IPS DF 6.9 (cell line): ENCODE data around the gene BOLA3.

Source experiments
- DNase-seq: peaks from one replicate; pipeline ENCODE4 v3.0.0-alpha.2; 2013; ENCODE audit warnings: low read depth, low spot score
- H3K27ac ChIP-seq: one replicate; pipeline ENCODE4 v1.5.1; 2013; ENCODE audit warnings: low read length, control low read depth
- H3K27me3 ChIP-seq: 2 replicates; pipeline ENCODE4 v1.6.1; 2013; ENCODE audit warnings: mild to moderate bottlenecking, low read length; ENCODE audit not compliant: control insufficient read depth, insufficient read depth
- H3K36me3 ChIP-seq: 2 replicates; pipeline ENCODE4 v1.6.1; 2013; ENCODE audit warnings: low read length; ENCODE audit not compliant: control insufficient read depth, insufficient read depth
- H3K4me1 ChIP-seq: 2 replicates; pipeline ENCODE4 v1.6.1; 2013; ENCODE audit warnings: low read length; ENCODE audit not compliant: control insufficient read depth, insufficient read depth
- H3K4me3 ChIP-seq: 2 replicates; pipeline ENCODE4 v1.5.1; 2013; ENCODE audit warnings: mild to moderate bottlenecking, low read length
- H3K9me3 ChIP-seq: 2 replicates; pipeline ENCODE4 v1.6.1; 2013; ENCODE audit warnings: low read length, inconsistent platforms; ENCODE audit not compliant: control insufficient read depth, insufficient read depth
- WGBS: extraction: QIAGEN DNeasy Blood & Tissue Kit; methylation state at CpG from one replicate; pipeline ENCODE4 v1.1.7; 2013; ENCODE audit warnings: mixed read lengths, missing lambda C conversion rate; ENCODE audit not compliant: insufficient read length, insufficient coverage; 5-methylcytosine and 5-hydroxymethylcytosine counted together

BOLA3 gene

DNA sequence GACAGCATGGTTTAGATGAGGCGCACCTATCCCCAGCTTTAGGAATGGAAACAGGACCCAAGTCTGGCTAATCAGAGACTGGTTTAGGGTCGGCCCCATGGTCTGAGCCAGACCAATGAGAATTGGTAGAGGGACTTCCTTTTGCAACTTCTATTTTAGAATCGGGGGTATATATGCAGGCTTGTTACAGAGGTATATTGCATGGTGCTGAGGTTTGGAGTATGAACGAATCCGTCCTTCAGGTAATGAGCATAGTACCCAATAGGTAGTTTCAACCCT is 1.5 kb upstream of the BOLA3 start:
- no peak overlapping the region for H3K27ac ChIP-seq
- no peak overlapping the region for H3K4me3 ChIP-seq
- DNase-seq: no peak
- H3K36me3 ChIP-seq: peaks cover 3% of the 10 kb centered on the region; the same call in 1 of the 2 replicates
- peaks cover 3% of the 10 kb centered on the region for H3K4me1 ChIP-seq
- no peaks in the 10 kb centered on the region for H3K9me3 ChIP-seq
- no peaks in the 10 kb centered on the region for H3K27me3 ChIP-seq
- WGBS: no CpG with 5 or more reads among the region's 5 CpGs

GRCh38 chr2:74148457-74149246 is 940 bp upstream of the BOLA3 start:
- Histone ChIP-seq H3K27ac (no peak overlapping the region), H3K4me1 (peaks cover 3% of the 10 kb centered on the region), H3K27me3 (no peaks in the 10 kb centered on the region), H3K9me3 (no peaks in the 10 kb centered on the region), H3K4me3 (peak overlapping the region; percentile 92; the same call in 1 of the 2 replicates), H3K36me3 (peaks cover 3% of the 10 kb centered on the region; the same call in 1 of the 2 replicates)
- no peak for DNase-seq
- WGBS: no CpG with 5 or more reads among the region's 16 CpGs

DNA sequence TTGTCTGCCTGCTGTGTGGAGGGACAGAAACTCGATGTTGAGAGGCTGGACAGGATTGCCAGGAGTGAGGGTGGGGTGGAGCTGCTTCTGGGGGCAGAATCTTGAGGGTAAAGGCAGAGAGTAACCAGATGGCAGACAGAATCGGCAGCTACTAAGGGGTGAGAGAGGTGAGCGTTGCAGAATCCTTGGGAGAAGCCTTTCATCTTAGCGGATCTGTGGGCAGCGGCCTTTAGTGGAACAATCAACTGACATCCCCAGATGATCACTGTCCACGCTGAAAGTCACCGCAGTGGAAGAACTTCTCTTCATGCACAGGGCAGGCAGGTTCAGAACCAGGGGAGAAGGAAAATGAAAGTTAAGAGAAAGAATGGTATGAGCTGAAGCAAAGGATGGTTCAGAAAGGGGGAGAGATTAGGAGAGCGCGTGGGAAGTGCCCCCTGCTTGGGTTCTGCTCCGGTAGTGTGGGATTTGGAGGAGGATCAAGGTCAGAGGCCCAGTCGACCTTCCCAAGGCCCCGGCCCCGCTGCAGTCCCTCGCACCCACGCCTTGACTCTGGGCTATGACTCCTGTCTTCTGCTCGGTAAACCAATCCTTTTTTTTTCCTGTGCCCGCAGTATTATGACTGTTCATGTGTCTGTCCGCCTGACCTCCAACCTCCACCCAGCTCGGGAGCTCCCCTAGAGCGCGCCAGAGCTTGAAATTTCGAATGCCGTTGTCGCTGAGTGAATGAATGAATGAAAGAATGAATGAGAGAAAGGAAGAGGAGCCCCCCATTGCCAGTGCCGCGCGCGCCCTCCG is 584 bp downstream of the BOLA3 start:
- DNase-seq: no peak
- no peaks in the 10 kb centered on the region for H3K9me3 ChIP-seq
- H3K27me3 ChIP-seq: no peaks in the 10 kb centered on the region
- H3K4me1 ChIP-seq: peaks cover 3% of the 10 kb centered on the region
- peak overlapping the region; percentile 92 for H3K4me3 ChIP-seq
- H3K36me3 ChIP-seq: peaks cover 3% of the 10 kb centered on the region; the same call in 1 of the 2 replicates
- WGBS: no CpG with 5 or more reads among the region's 29 CpGs
- no peak overlapping the region for H3K27ac ChIP-seq

DNA sequence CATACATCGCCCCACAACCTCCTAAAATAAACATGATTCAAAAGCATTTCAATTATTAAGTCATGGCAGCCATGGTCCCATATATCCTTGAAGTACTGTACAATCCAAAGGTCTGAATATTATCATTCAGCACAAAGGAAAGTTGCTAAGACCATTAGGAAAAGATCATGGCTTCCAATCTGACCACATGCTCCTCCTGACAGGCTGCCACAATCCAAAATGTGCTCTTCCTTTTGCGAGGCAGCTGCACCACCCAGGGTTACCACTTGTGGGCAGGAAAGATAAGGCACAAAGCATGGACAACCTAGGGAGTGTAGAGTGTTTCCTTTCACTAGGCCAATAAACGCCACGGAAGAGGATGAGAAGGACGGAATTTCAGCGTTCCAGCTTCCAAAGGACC is 5.4 kb downstream of the BOLA3 start:
- peaks cover 6% of the 10 kb centered on the region for H3K4me1 ChIP-seq
- no peak overlapping the region for H3K27ac ChIP-seq
- no peaks in the 10 kb centered on the region for H3K27me3 ChIP-seq
- no peaks in the 10 kb centered on the region for H3K9me3 ChIP-seq
- WGBS: 100% methylated on average over 1 of the region's 6 CpGs
- no peak for DNase-seq
- no peak overlapping the region for H3K4me3 ChIP-seq
- peaks cover 7% of the 10 kb centered on the region; the same call in 1 of the 2 replicates for H3K36me3 ChIP-seq

GRCh38 chr2:74138600-74139323 is 8.9 kb downstream of the BOLA3 start:
- no peak for DNase-seq
- 0 out of 2 replicates have a peak, but pooled peaks cover 2% of the 10 kb centered on the region for H3K4me1 ChIP-seq

DNA sequence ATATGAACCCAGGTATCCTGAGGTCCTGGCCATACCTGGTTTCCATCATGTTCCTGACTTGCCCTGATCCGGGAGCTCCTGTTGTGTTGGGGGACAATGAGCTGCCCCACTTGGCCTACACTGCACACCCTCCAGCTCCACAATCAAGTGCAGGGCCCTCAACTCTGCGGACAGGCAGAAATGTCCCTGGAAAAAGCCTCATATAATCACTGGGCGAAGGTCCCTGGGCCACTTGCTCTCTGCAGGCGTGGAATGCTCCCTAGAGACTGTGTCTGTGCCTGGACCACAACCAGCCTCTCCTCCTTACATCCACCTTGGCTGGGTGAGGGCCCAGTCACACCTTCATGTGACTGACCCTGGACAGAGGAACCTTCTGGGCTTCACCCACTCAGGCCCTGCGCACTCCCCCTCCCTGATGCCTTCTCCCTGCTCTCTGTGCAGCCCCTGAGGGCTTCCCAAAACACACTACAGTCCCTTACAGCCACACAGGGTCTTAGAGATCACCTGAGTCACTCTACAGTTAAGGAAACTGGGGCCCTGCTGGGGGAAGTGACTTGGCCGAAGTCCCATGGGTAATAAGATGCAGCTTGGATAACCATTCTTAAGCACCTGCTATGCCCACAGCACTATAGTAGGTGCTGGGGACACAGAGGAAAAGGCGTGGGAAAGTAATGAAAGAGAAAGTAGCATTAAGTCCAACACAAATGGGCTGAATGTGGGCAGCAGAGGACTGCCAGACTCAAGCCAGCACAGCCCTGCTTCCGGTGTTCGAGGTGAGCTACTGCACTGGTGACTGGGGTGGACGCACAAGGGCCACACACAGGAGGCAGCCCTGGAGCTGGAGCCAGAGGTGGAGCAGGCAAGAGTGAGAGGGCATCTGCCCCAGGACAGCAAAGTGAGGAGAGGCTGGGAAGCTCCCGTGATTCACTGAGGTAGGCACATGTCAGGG is 9.8 kb downstream of the BOLA3 start:
- Histone ChIP-seq H3K9me3 (no peaks in the 10 kb centered on the region), H3K27me3 (no peaks in the 10 kb centered on the region), H3K4me1 (0 out of 2 replicates have a peak, but pooled peaks cover 2% of the 10 kb centered on the region), H3K27ac (no peak overlapping the region), H3K4me3 (no peak overlapping the region), H3K36me3 (peaks cover 8% of the 10 kb centered on the region)
- DNase-seq: no peak
- no CpG with 5 or more reads among the region's 11 CpGs for WGBS

More at GRCh38 chr2:74138600-74139323, 8.9 kb downstream of the BOLA3 start:
- Histone ChIP-seq H3K27me3 (no peaks in the 10 kb centered on the region), H3K36me3 (peaks cover 8% of the 10 kb centered on the region), H3K4me3 (no peak overlapping the region), H3K9me3 (no peaks in the 10 kb centered on the region), H3K27ac (no peak overlapping the region)
- WGBS: no CpG with 5 or more reads among the region's 19 CpGs

- Histone ChIP-seq H3K4me1 (peaks cover 2% of the 10 kb centered on the region; the same call in 1 of the 2 replicates), H3K27me3 (peaks cover under 1% of the 10 kb centered on the region; the same call in 1 of the 2 replicates), H3K36me3 (peaks cover 5% of the 10 kb centered on the region), H3K27ac (no peak overlapping the region), H3K9me3 (no peaks in the 10 kb centered on the region), H3K4me3 (no peak overlapping the region)
- no CpG with 5 or more reads among the region's 5 CpGs for WGBS
- no peak for DNase-seq
Measured at GRCh38 chr2:74131901-74132300, 15.8 kb downstream of the BOLA3 start.

DNA sequence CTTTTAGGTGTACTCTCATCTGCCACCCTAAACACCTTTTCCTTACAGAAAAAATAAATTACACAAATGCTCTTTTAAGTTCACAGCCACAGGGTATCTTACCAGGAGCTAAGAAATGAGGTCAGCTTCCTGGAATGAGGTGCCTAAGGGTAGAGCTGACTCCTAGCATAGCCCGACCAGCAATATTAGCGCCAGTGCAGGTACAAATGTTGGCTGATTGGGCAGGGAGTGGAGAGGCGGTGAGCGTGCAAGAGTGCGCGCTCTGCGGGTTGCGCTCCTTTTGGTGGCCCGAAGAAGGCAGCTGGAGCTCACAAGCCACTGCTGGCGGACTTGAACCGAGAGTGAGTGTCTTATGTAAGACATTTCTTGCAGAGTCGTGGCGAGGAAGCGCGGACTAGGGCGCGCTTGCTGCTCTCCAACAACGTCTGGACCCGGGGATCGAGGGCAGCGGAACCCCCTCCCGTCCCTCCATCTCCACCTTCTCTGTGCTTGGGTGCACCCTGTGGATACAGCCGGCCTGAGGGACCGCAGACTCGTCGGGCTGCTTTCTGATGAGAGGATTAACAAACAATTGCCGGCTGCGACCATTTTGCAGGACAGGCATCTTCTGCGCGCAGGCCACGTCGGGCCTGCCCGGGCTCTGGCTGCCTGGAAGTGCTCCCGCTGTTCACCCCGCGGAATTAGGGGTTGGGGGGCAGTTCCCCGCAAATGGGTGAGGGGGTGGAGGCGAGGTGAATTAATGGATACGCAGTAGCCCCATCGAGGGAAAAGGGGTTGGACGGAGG is 17.3 kb downstream of the BOLA3 start:
- H3K4me3 ChIP-seq: no peak overlapping the region
- no peak overlapping the region for H3K27ac ChIP-seq
- no peaks in the 10 kb centered on the region for H3K9me3 ChIP-seq
- H3K27me3 ChIP-seq: peaks cover 2% of the 10 kb centered on the region; the same call in 1 of the 2 replicates
- no peak for DNase-seq
- H3K36me3 ChIP-seq: peaks cover 5% of the 10 kb centered on the region
- H3K4me1 ChIP-seq: peaks cover 2% of the 10 kb centered on the region; the same call in 1 of the 2 replicates
- WGBS: no CpG with 5 or more reads among the region's 41 CpGs

DNA sequence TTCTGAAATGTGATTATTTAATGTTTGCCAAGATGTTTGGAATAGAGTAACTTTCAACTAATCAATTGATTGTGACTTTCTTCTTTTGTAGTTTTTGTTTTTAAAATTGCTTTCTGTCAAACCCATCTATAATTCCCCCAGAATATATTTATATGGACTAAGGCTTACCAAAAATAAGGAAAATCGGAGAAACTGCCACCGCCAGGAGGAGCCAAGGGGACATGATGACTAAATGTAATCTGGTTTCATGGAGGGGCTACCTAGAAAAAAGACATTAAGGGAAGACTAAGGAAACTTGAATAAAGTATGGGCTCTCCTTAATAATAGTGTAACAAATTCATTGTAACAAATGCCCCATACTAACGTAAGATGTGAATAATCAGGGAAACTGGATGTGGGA is 19.5 kb downstream of the BOLA3 start:
- H3K4me1 ChIP-seq: peaks cover 2% of the 10 kb centered on the region; the same call in 1 of the 2 replicates
- H3K27ac ChIP-seq: no peak overlapping the region
- no peaks in the 10 kb centered on the region for H3K36me3 ChIP-seq
- DNase-seq: no peak
- H3K9me3 ChIP-seq: no peaks in the 10 kb centered on the region
- peaks cover 2% of the 10 kb centered on the region; the same call in 1 of the 2 replicates for H3K27me3 ChIP-seq
- WGBS: no CpG with 5 or more reads among the region's 3 CpGs
- H3K4me3 ChIP-seq: no peak overlapping the region
